MCF 10A (cell line): ENCODE data around the gene LENG9. TPM values are rescaled to one million over a fixed set of nuclear protein-coding genes. Genes with fewer than 3 reads are reported as not detected.

Source experiments
- BruUV-seq: library from RNA; stranded (reverse); fragments of 400-500 nt; replicated peaks from 2 replicates; lab custom pipeline; 2021; lab: Mats Ljungman, UMichigan
- CTCF ChIA-PET: fragments of 300-600 bp; sonication (Branson Sonifier 250); formaldehyde crosslinking; extraction: SDS; loops from one replicate; lab custom pipeline; 2021; ENCODE audit warnings: antibody characterized with exemption, inconsistent platforms; lab: Yijun Ruan, JAX
- POLR2A ChIA-PET: fragments of 300-600, 350-650 bp; sonication (Branson Sonifier 250); formaldehyde crosslinking; extraction: SDS; loops from one replicate; lab custom pipeline; 2020; ENCODE audit warnings: antibody characterized with exemption, inconsistent platforms; lab: Yijun Ruan, JAX
- DNase-seq: peaks from one replicate; pipeline ENCODE4 v3.0.0-alpha.2; 2018; ENCODE audit not compliant: unreplicated experiment
- H3K27ac Mint-ChIP-seq: one replicate; pipeline ENCODE4 v1.8.0; 2022; ENCODE audit warnings: mild to moderate bottlenecking, low read depth, mixed read lengths; ENCODE audit not compliant: unreplicated experiment
- H3K27me3 Mint-ChIP-seq: one replicate; pipeline ENCODE4 v1.8.0; 2022; ENCODE audit warnings: mixed read lengths; ENCODE audit not compliant: insufficient read depth, unreplicated experiment
- H3K36me3 Mint-ChIP-seq: one replicate; pipeline ENCODE4 v1.8.0; 2022; ENCODE audit warnings: mild to moderate bottlenecking, moderate library complexity, mixed read lengths; ENCODE audit not compliant: insufficient read depth, unreplicated experiment
- H3K4me1 Mint-ChIP-seq: one replicate; pipeline ENCODE4 v1.8.0; 2022; ENCODE audit warnings: mixed read lengths; ENCODE audit not compliant: insufficient read depth, unreplicated experiment
- H3K4me3 Mint-ChIP-seq: one replicate; pipeline ENCODE4 v1.8.0; 2022; ENCODE audit warnings: mild to moderate bottlenecking, moderate library complexity, mixed read lengths; ENCODE audit not compliant: unreplicated experiment
- H3K9me3 Mint-ChIP-seq: one replicate; pipeline ENCODE4 v1.8.0; 2022; ENCODE audit warnings: mixed read lengths; ENCODE audit not compliant: unreplicated experiment
- intact Hi-C: fragments of 100-400 bp; cut with micrococcal nuclease; formaldehyde crosslinking; loops from 2 replicates; pipeline ENCODE4 v1.14.1; 2022
- total RNA-seq: library from RNA; stranded (reverse); gene quantifications from 2 replicates; pipeline ENCODE4 v1.2.3, GENCODE V29; 2022
- TF ChIP-seq, protein P1 (sequence below): fragments of 200-600 bp; IDR thresholded peaks from one replicate; pipeline ENCODE4 v1.8.0; 2022; ENCODE audit warnings: antibody characterized with exemption, mild to moderate bottlenecking; ENCODE audit not compliant: unreplicated experiment

The LENG9 gene
- total RNA-seq, 1 experiment from 2014 or later: 9.3 TPM

DNA sequence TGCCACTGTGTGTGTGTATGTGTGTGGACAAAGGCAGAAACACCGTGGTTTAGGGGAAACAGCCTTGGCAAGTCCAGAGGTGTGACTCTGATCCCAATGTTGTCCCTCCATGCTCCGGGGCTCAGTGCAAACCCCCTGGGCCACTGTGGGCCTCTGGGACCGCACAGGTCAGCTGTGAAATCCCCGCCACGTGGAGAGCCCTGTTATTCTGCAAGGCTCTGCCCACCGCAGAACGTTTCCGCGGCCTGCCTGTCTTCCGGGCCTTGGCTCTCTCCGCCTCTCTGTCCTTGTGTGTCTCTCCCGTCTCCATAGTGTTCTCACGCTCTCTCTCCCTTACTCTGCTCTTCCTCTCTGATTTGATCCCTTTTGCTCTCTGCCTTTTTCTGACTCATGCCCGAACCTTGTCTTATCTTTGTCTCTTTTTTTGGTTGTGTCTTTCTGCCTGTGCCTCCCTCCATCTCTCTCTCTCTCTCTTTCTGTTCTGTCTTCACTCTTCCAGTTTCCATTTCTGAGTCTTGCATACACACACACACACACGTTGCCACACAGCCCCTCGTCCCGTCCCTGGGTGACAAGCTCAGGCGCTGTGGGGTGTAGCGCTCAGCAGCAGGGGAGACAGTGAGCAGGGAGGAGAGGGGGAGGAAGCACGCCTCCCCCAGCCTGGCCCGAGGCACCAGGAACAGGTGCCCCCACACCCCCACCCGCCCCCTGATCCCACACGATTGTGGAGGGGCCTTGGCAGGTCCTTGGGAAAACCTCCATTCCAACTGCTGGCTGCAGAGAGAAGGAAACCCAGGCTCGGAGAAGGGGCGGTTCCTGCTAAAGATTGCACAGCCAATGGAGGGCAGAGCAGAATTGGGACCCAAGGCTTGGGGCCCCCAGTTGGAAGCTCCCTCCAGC, 45.3 kb downstream of the LENG9 start:
- no peaks in the 10 kb centered on the region for H3K4me1 Mint-ChIP-seq
- CTCF ChIA-PET: interaction anchor here (0.7 to 2.0 kb wide), 2 partner anchors 27 to 28 kb away, joined by 3 to 10 read pairs; no protein-coding TSS in a partner anchor
- no peak overlapping the region for H3K27ac Mint-ChIP-seq
- H3K36me3 Mint-ChIP-seq: no peaks in the 10 kb centered on the region
- H3K9me3 Mint-ChIP-seq: peaks cover 20% of the 10 kb centered on the region
- POLR2A ChIA-PET: no interaction called here
- H3K27me3 Mint-ChIP-seq: peaks cover 27% of the 10 kb centered on the region
- intact Hi-C loops: no loop called here
- no TSS peak for BruUV-seq
- no peak overlapping the region for H3K4me3 Mint-ChIP-seq
- DNase-seq: no peak
- TF ChIP-seq, protein P1, sequence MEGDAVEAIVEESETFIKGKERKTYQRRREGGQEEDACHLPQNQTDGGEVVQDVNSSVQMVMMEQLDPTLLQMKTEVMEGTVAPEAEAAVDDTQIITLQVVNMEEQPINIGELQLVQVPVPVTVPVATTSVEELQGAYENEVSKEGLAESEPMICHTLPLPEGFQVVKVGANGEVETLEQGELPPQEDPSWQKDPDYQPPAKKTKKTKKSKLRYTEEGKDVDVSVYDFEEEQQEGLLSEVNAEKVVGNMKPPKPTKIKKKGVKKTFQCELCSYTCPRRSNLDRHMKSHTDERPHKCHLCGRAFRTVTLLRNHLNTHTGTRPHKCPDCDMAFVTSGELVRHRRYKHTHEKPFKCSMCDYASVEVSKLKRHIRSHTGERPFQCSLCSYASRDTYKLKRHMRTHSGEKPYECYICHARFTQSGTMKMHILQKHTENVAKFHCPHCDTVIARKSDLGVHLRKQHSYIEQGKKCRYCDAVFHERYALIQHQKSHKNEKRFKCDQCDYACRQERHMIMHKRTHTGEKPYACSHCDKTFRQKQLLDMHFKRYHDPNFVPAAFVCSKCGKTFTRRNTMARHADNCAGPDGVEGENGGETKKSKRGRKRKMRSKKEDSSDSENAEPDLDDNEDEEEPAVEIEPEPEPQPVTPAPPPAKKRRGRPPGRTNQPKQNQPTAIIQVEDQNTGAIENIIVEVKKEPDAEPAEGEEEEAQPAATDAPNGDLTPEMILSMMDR: no peak

DNA sequence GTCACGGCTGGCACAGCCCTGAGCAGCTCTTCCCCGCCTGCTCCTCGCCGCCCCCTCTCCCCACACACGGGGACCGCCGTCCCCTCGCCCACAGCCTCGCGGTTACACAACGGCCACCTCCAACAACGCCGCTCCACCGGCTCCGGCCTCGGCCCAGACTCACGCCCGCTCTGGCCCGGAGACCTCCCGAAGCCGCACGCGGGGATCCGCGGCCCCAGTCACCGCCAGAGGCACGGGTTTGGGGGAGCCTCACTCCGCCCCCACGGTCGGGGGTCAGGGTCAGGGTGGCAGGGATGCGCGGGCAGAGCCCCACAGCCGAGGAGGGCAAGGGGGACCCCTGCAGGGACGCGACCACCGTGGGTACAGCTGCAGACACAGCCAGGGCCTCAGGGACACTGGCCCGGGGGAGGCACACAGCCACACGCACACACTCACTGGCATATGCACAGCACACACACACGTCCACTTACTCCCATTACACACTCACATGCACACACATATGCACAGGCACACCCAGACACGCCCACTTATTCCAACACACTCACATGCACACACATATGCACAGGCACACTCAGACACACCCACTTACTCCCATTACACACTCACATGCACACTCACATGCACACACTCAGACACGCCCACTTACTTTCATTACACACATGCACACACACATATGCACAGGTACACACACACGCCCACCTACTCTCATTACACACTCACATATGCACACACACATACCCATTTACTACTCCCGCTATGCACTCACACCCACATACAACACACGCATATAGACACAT, 46.7 kb downstream of the LENG9 start:
- H3K27ac Mint-ChIP-seq: no peak overlapping the region
- peaks cover 31% of the 10 kb centered on the region for H3K27me3 Mint-ChIP-seq
- no TSS peak for BruUV-seq
- POLR2A ChIA-PET: no interaction called here
- H3K36me3 Mint-ChIP-seq: no peaks in the 10 kb centered on the region
- intact Hi-C loops: no loop called here
- no peak overlapping the region for H3K4me3 Mint-ChIP-seq
- DNase-seq: no peak
- H3K9me3 Mint-ChIP-seq: peaks cover 23% of the 10 kb centered on the region
- CTCF ChIA-PET: interaction anchor here (0.6 to 1.4 kb wide), 2 partner anchors 12 to 26 kb away, joined by 3 to 4 read pairs; no protein-coding TSS in a partner anchor
- TF ChIP-seq, protein P1: no peak
- no peaks in the 10 kb centered on the region for H3K4me1 Mint-ChIP-seq

DNA sequence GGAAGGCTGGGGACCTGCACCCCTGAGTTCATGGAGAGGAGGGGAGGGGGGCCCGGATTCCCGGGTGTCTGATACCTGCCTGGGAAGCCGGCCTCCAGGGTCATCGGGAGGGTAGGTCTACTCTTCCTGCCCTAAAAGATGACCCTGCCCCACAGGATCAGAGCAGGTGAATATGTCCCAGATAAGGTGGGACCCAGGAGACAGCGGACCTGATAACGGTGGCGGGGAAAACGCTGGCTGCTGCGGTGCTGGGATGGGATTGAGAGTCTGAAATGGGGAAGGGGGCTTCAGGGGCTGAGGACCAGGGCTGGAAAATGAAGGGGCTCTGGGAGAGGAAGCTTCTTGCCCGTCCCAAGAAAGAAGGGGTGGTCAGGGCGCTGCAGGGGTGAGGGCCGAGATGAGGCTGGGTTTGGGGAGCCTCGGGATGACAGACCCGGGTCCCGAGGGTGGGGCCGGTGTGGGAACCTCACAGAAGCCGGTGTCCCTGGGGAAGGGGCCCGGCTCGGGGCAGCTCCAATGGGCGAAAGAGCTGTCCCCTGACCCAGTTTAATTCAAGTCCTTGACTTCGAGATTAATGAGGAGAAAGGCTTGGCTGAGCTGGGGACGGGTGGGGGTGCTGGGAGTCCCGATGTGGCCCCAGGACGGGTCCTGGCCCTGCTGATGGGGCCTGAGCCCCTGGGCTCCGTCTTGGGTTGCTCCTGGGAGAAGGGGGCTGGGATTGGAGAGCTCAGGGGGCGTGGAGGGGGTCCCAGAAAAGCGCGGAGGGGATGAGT, 47.5 kb downstream of the LENG9 start:
- Mint-ChIP-seq H3K27me3 (peaks cover 31% of the 10 kb centered on the region), H3K4me1 (no peaks in the 10 kb centered on the region)
- POLR2A ChIA-PET: no interaction called here

More for the DNA sequence above, 47.5 kb downstream of the LENG9 start:
- H3K9me3 Mint-ChIP-seq: peaks cover 26% of the 10 kb centered on the region
- intact Hi-C loops: no loop called here
- TF ChIP-seq, protein P1: no peak
- H3K36me3 Mint-ChIP-seq: no peaks in the 10 kb centered on the region
- no peak for DNase-seq
- BruUV-seq: no TSS peak
- H3K4me3 Mint-ChIP-seq: no peak overlapping the region
- H3K27ac Mint-ChIP-seq: no peak overlapping the region
- CTCF ChIA-PET: interaction anchor here (0.6 to 1.4 kb wide), 3 partner anchors 11 to 25 kb away, joined by 3 to 5 read pairs (median 4); no protein-coding TSS in a partner anchor
